IMR-90 (cell line): Measurements from ENCODE around the gene ZRSR2. TPM values are rescaled to one million over a fixed set of nuclear protein-coding genes. Genes with fewer than 3 reads are reported as not detected.
"Not testable (repeated sequence)": the region's sequence is repeated elsewhere in the genome, so short reads cannot be mapped to it uniquely, and the experiment has no call there.

Experiments
- ATAC-seq: fragments of 200-7000 bp; cut with Tn5 transposase; 2 replicates; pipeline ENCODE4 v1.9.1; 2020; ENCODE audit warnings: low read depth, mild to moderate bottlenecking, moderate library complexity
- BruUV-seq: library from RNA; stranded (reverse); fragments of 400-500 nt; replicated peaks from 2 replicates; lab custom pipeline; 2021; lab: Mats Ljungman, UMichigan
- CTCF ChIA-PET: fragments of 300-600 bp; formaldehyde crosslinking; extraction: SDS; loops from one replicate; lab custom pipeline; 2021; ENCODE audit warnings: antibody characterized with exemption; lab: Yijun Ruan, JAX
- POLR2A ChIA-PET: fragments of 300-600 bp; sonication (Branson Sonifier 250); formaldehyde crosslinking; loops from one replicate; lab custom pipeline; 2022; ENCODE audit warnings: antibody characterized with exemption; ENCODE audit not compliant: unreplicated experiment; lab: Charles Lee
- DNase-seq: peaks from one replicate; pipeline ENCODE4 v3.0.0; 2013
- H2AFZ ChIP-seq: replicated peaks from 2 replicates; pipeline ENCODE3; 2013; ENCODE audit warnings: low read length, mild to moderate bottlenecking; ENCODE audit not compliant: poor library complexity
- H2AK5ac ChIP-seq: 2 replicates; pipeline ENCODE4 v1.6.1; 2013; ENCODE audit warnings: low read depth, low read length, inconsistent platforms
- H2AK9ac ChIP-seq: replicated peaks from 2 replicates; pipeline ENCODE3; 2013; ENCODE audit warnings: mild to moderate bottlenecking, low read depth, low read length, moderate library complexity; ENCODE audit not compliant: poor library complexity
- H2BK120ac ChIP-seq: 2 replicates; pipeline ENCODE4 v1.6.1; 2013; ENCODE audit warnings: low read depth, low read length, inconsistent platforms
- H2BK15ac ChIP-seq: 3 replicates; pipeline ENCODE4 v1.6.1; 2013; ENCODE audit warnings: low read depth, low read length, inconsistent platforms
- H2BK20ac ChIP-seq: 2 replicates; pipeline ENCODE4 v1.6.1; 2013; ENCODE audit warnings: low read depth, mild to moderate bottlenecking, inconsistent platforms, low read length, moderate library complexity
- H2BK5ac ChIP-seq: 2 replicates; pipeline ENCODE4 v1.6.1; 2013; ENCODE audit warnings: mild to moderate bottlenecking, low read depth, low read length, inconsistent platforms; ENCODE audit not compliant: poor library complexity, severe bottlenecking
- H3K14ac ChIP-seq: replicated peaks from 2 replicates; pipeline ENCODE4 v1.6.1; 2013; ENCODE audit warnings: low read depth, low read length, inconsistent platforms
- H3K18ac ChIP-seq: 2 replicates; pipeline ENCODE4 v1.6.1; 2013; ENCODE audit warnings: low read depth, low read length, control low read depth
- H3K23ac ChIP-seq: 2 replicates; pipeline ENCODE4 v1.6.1; 2013; ENCODE audit warnings: low read depth, low read length, inconsistent platforms
- H3K27ac ChIP-seq: 2 replicates; pipeline ENCODE4 v1.5.1; 2013; ENCODE audit warnings: mild to moderate bottlenecking, control low read depth, low read length; ENCODE audit not compliant: insufficient read depth
- H3K27me3 ChIP-seq: 2 replicates; pipeline ENCODE4 v1.6.1; 2013; ENCODE audit warnings: low read length; ENCODE audit not compliant: control insufficient read depth, insufficient read depth
- H3K36me3 ChIP-seq: 2 replicates; pipeline ENCODE4 v1.6.1; 2013; ENCODE audit warnings: low read length, mixed read lengths; ENCODE audit not compliant: control insufficient read depth, insufficient read depth
- H3K4ac ChIP-seq: 2 replicates; pipeline ENCODE4 v1.6.1; 2013; ENCODE audit warnings: low read depth, low read length, inconsistent platforms
- H3K4me1 ChIP-seq: 2 replicates; pipeline ENCODE4 v1.6.1; 2013; ENCODE audit warnings: low read length, mixed read lengths; ENCODE audit not compliant: control insufficient read depth, insufficient read depth
- H3K4me2 ChIP-seq: 2 replicates; pipeline ENCODE4 v1.6.1; 2013; ENCODE audit warnings: low read depth, mild to moderate bottlenecking, control low read depth, low read length, moderate library complexity
- H3K4me3 ChIP-seq: 2 replicates; pipeline ENCODE4 v1.5.1; 2013; ENCODE audit warnings: low read depth, mild to moderate bottlenecking, control low read depth, low read length, moderate library complexity; ENCODE audit not compliant: insufficient read depth
- H3K56ac ChIP-seq: 2 replicates; pipeline ENCODE4 v1.6.1; 2013; ENCODE audit warnings: low read length, inconsistent platforms; ENCODE audit not compliant: insufficient read depth; ENCODE audit errors: extremely low read depth
- H3K79me1 ChIP-seq, 2 experiments: 2 replicates each; pipeline ENCODE4 v1.6.1; 2013; ENCODE audit warnings: low read length in 2 of 2, inconsistent platforms in 1 of 2, low read depth in 1 of 2
- H3K9ac ChIP-seq: 2 replicates; pipeline ENCODE4 v1.6.1; 2013; ENCODE audit warnings: low read depth, low read length, control low read depth
- H3K9me1 ChIP-seq: 2 replicates; pipeline ENCODE4 v1.6.1; 2013; ENCODE audit warnings: low read length, inconsistent platforms; ENCODE audit not compliant: insufficient read depth
- H3K9me3 ChIP-seq: 2 replicates; pipeline ENCODE4 v1.6.1; 2013; ENCODE audit warnings: low read length; ENCODE audit not compliant: control insufficient read depth, insufficient read depth
- H4K20me1 ChIP-seq: 2 replicates; pipeline ENCODE4 v1.6.1; 2013; ENCODE audit warnings: low read length, inconsistent platforms; ENCODE audit not compliant: insufficient read depth
- H4K5ac ChIP-seq: 2 replicates; pipeline ENCODE4 v1.6.1; 2013; ENCODE audit warnings: mild to moderate bottlenecking, low read depth, low read length, control low read depth
- H4K8ac ChIP-seq, 2 experiments: 2 replicates each; pipeline ENCODE4 v1.6.1; 2013; ENCODE audit warnings: low read depth in 2 of 2, low read length in 2 of 2, control low read depth in 1 of 2, inconsistent platforms in 1 of 2
- H4K91ac ChIP-seq: 2 replicates; pipeline ENCODE4 v1.6.1; 2013; ENCODE audit warnings: low read depth, low read length, inconsistent platforms; ENCODE audit not compliant: insufficient read depth
- WGBS, 2 experiments: methylation state at CpG; one replicate each; pipeline versions ENCODE4 v1.1.5 to v1.1.7; 2013; ENCODE audit warnings: missing lambda C conversion rate in 2 of 2; ENCODE audit not compliant: insufficient read length in 1 of 2; ENCODE audit errors: extremely low coverage in 2 of 2; 5-methylcytosine and 5-hydroxymethylcytosine counted together
- dilution Hi-C: fragments of 300-500 bp; cut with HindIII; formaldehyde crosslinking; loops from one replicate; pipeline ENCODE4 v1.14.3; 2018; ENCODE audit warnings: low sequenced_read_pairs; ENCODE audit not compliant: unreplicated experiment
- in situ Hi-C: fragments of 300-500 bp; cut with MboI; formaldehyde crosslinking; loops from 3 replicates; pipeline ENCODE4 v1.14.3; 2019; ENCODE audit warnings: low sequenced_read_pairs, inconsistent platforms, mixed read lengths
- intact Hi-C: fragments of 100-400 bp; cut with micrococcal nuclease; formaldehyde crosslinking; loops from 2 replicates; pipeline ENCODE4 v1.10.0; 2022
- polyA plus RNA-seq, 3 experiments: library from polyadenylated mRNA; depleted of rRNA; stranded (reverse); fragments of >200 nt; gene quantifications; 2 replicates each; pipeline ENCODE4 v1.2.3, GENCODE V29; 2012; ENCODE audit warnings: low replicate concordance in 1 of 3
- total RNA-seq: library from RNA; depleted of rRNA; stranded (reverse); fragments of >200 nt; gene quantifications from 2 replicates; pipeline ENCODE4 v1.2.3, GENCODE V29; 2012

ZRSR2 gene
- total and polyA plus RNA-seq, 2 of the 4 experiments (the other 2 are of a cell fraction), result 4.7 to 11.3 TPM

- H2BK15ac ChIP-seq, H3K27me3 ChIP-seq, H4K20me1 ChIP-seq, H2BK120ac ChIP-seq, H3K4me3 ChIP-seq, H3K4me1 ChIP-seq, H3K18ac ChIP-seq, H2AK5ac ChIP-seq, H4K91ac ChIP-seq, H4K8ac ChIP-seq, BruUV-seq, H3K4ac ChIP-seq, H3K14ac ChIP-seq, intact Hi-C loops, POLR2A ChIA-PET, H3K23ac ChIP-seq, H2AFZ ChIP-seq, H2BK20ac ChIP-seq, H3K4me2 ChIP-seq, in situ Hi-C loops, dilution Hi-C loops, H3K27ac ChIP-seq, H2BK5ac ChIP-seq, H4K5ac ChIP-seq, H3K9ac ChIP-seq, H3K9me3 ChIP-seq, CTCF ChIA-PET, DNase-seq, H3K56ac ChIP-seq, H3K36me3 ChIP-seq, H2AK9ac ChIP-seq, H3K9me1 ChIP-seq: not testable (repeated sequence)
- ATAC-seq, result peak; percentile 39; the same call in 1 of the 2 replicates
- no CpG with 5 or more reads among the region's 2 CpGs for WGBS, 2 experiments
- peaks cover 3 to 13% of the 10 kb centered on the region in 2 experiments; a peak in 2 of 4 replicates for H3K79me1 ChIP-seq
Measured at GRCh38 chrX:15831347-15831746, 41.1 kb downstream of the ZRSR2 start.
